Measurements from ENCODE around the gene PLEKHM1.
"Not testable (repeated sequence)": the region's sequence is repeated elsewhere in the genome, so short reads cannot be mapped to it uniquely, and the experiment has no call there.

DNA sequence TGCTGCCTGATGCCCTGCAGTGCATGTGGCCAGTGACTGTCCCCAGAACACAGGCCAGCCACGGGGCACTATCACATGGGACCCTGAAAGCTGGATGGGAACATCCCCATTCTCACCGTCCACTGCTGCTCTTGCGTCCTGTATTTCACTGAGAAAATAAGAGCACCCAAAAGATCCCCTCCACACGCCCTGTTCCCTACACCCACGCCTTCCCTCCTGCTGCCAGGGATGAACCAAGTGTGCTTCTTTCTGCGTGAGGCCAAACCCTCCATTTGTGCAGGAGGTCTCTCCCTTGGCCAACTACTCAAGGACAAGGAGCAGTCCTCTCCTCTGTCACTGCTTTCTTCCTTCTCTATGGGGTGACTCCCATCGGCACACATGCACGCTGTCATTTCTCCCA, 36.2 kb downstream of the PLEKHM1 start:
- TF ChIP-seq, protein P1, sequence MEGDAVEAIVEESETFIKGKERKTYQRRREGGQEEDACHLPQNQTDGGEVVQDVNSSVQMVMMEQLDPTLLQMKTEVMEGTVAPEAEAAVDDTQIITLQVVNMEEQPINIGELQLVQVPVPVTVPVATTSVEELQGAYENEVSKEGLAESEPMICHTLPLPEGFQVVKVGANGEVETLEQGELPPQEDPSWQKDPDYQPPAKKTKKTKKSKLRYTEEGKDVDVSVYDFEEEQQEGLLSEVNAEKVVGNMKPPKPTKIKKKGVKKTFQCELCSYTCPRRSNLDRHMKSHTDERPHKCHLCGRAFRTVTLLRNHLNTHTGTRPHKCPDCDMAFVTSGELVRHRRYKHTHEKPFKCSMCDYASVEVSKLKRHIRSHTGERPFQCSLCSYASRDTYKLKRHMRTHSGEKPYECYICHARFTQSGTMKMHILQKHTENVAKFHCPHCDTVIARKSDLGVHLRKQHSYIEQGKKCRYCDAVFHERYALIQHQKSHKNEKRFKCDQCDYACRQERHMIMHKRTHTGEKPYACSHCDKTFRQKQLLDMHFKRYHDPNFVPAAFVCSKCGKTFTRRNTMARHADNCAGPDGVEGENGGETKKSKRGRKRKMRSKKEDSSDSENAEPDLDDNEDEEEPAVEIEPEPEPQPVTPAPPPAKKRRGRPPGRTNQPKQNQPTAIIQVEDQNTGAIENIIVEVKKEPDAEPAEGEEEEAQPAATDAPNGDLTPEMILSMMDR (IDR thresholded peaks at IDR 0.05; ENCODE audit: insufficient read depth, low read length) = not testable (repeated sequence)
- TF ChIP-seq, protein P2, sequence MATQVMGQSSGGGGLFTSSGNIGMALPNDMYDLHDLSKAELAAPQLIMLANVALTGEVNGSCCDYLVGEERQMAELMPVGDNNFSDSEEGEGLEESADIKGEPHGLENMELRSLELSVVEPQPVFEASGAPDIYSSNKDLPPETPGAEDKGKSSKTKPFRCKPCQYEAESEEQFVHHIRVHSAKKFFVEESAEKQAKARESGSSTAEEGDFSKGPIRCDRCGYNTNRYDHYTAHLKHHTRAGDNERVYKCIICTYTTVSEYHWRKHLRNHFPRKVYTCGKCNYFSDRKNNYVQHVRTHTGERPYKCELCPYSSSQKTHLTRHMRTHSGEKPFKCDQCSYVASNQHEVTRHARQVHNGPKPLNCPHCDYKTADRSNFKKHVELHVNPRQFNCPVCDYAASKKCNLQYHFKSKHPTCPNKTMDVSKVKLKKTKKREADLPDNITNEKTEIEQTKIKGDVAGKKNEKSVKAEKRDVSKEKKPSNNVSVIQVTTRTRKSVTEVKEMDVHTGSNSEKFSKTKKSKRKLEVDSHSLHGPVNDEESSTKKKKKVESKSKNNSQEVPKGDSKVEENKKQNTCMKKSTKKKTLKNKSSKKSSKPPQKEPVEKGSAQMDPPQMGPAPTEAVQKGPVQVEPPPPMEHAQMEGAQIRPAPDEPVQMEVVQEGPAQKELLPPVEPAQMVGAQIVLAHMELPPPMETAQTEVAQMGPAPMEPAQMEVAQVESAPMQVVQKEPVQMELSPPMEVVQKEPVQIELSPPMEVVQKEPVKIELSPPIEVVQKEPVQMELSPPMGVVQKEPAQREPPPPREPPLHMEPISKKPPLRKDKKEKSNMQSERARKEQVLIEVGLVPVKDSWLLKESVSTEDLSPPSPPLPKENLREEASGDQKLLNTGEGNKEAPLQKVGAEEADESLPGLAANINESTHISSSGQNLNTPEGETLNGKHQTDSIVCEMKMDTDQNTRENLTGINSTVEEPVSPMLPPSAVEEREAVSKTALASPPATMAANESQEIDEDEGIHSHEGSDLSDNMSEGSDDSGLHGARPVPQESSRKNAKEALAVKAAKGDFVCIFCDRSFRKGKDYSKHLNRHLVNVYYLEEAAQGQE (IDR thresholded peaks at IDR 0.05; ENCODE audit: insufficient replicate concordance, low read depth) = not testable (repeated sequence)
- TF ChIP-seq POLR2AphosphoS5 (IDR thresholded peaks at IDR 0.05; ENCODE audit: low read depth); GABPA (IDR thresholded peaks at IDR 0.05; ENCODE audit: low read depth); SPI1 (IDR thresholded peaks at IDR 0.05; ENCODE audit: borderline replicate concordance, low read depth): not testable (repeated sequence)

Measured in HL-60 (cell line).